Measurements from ENCODE around the gene MTHFR. TPM values are rescaled to one million over a fixed set of nuclear protein-coding genes. Genes with fewer than 3 reads are reported as not detected.

Gene MTHFR
- polyA plus RNA-seq, 2 donors = 8.2 to 9.4 TPM

GRCh38 chr1:11777658-11778322 is 28.0 kb downstream of the MTHFR start:
- H3K4me1 ChIP-seq (ENCODE audit: control insufficient read depth in 2 of 2, insufficient read depth in 2 of 2, low read length in 1 of 2) = no peaks in the 10 kb centered on the region
- H3K4me3 ChIP-seq (ENCODE audit: low read depth in 1 of 2, low read length in 2 of 2) = no peak overlapping the region
- WGBS, 2 donors = 87 to 89% methylated on average over 8 of the region's 8 CpGs
- H3K27ac ChIP-seq (ENCODE audit: low read depth in 2 of 2, low read length in 1 of 2) = no peak overlapping the region
- H3K27me3 ChIP-seq (ENCODE audit: control insufficient read depth in 1 of 2, insufficient read depth in 2 of 2, low read length in 2 of 2) = no peaks in the 10 kb centered on the region
- H3K36me3 ChIP-seq (ENCODE audit: control insufficient read depth in 2 of 2, insufficient read depth in 2 of 2, low read length in 1 of 2) = no peaks in the 10 kb centered on the region
- H3K9me3 ChIP-seq (ENCODE audit: control insufficient read depth in 2 of 2, insufficient read depth in 1 of 2, low read depth in 1 of 2, low read length in 1 of 2) = no peaks in the 10 kb centered on the region

GRCh38 chr1:11774753-11775152 is 31.0 kb downstream of the MTHFR start:
- WGBS, 2 donors = 87 to 89% methylated on average over 9 of the region's 9 CpGs
- H3K27me3 ChIP-seq (ENCODE audit: control insufficient read depth in 1 of 2, insufficient read depth in 2 of 2, low read length in 2 of 2) = no peaks in the 10 kb centered on the region
- no peak overlapping the region for H3K4me3 ChIP-seq (ENCODE audit: low read depth in 1 of 2, low read length in 2 of 2)
- no peaks in the 10 kb centered on the region for H3K9me3 ChIP-seq (ENCODE audit: control insufficient read depth in 2 of 2, insufficient read depth in 1 of 2, low read depth in 1 of 2, low read length in 1 of 2)
- H3K36me3 ChIP-seq (ENCODE audit: control insufficient read depth in 2 of 2, insufficient read depth in 2 of 2, low read length in 1 of 2) = no peaks in the 10 kb centered on the region
- H3K27ac ChIP-seq (ENCODE audit: low read depth in 2 of 2, low read length in 1 of 2) = no peak overlapping the region
- H3K4me1 ChIP-seq (ENCODE audit: control insufficient read depth in 2 of 2, insufficient read depth in 2 of 2, low read length in 1 of 2) = no peaks in the 10 kb centered on the region

DNA sequence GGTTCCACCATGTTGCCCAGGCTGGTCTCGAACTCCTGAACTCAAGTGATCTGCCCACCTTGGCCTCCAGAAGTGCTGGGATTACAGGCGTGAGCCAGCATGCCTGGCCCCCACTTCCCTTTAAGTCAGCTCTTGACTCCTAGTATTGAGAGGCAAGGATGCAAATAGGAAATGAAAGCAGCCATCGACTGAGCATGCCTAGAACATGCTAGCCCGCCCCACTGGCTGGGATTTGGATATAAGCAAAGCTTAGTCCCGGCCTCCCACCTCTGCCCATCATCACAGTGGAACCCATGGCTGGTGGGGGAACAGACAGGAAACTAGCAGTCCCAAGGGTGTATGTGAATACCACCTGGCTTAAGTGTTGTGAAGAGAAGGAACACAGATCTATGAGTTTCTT is 33.3 kb downstream of the MTHFR start:
- 59 to 61% methylated on average over 5 of the region's 5 CpGs for WGBS, 2 donors
- Histone ChIP-seq H3K4me1 (ENCODE audit: control insufficient read depth in 2 of 2, insufficient read depth in 2 of 2, low read length in 1 of 2) (no peaks in the 10 kb centered on the region), H3K9me3 (ENCODE audit: control insufficient read depth in 2 of 2, insufficient read depth in 1 of 2, low read depth in 1 of 2, low read length in 1 of 2) (no peaks in the 10 kb centered on the region), H3K27ac (ENCODE audit: low read depth in 2 of 2, low read length in 1 of 2) (no peak overlapping the region), H3K4me3 (ENCODE audit: low read depth in 1 of 2, low read length in 2 of 2) (no peak overlapping the region), H3K27me3 (ENCODE audit: control insufficient read depth in 1 of 2, insufficient read depth in 2 of 2, low read length in 2 of 2) (no peaks in the 10 kb centered on the region), H3K36me3 (ENCODE audit: control insufficient read depth in 2 of 2, insufficient read depth in 2 of 2, low read length in 1 of 2) (no peaks in the 10 kb centered on the region)

- Histone ChIP-seq H3K4me3 (ENCODE audit: low read depth in 1 of 2, low read length in 2 of 2) (no peak overlapping the region), H3K9me3 (ENCODE audit: control insufficient read depth in 2 of 2, insufficient read depth in 1 of 2, low read depth in 1 of 2, low read length in 1 of 2) (no peaks in the 10 kb centered on the region), H3K4me1 (ENCODE audit: control insufficient read depth in 2 of 2, insufficient read depth in 2 of 2, low read length in 1 of 2) (no peaks in the 10 kb centered on the region), H3K27me3 (ENCODE audit: control insufficient read depth in 1 of 2, insufficient read depth in 2 of 2, low read length in 2 of 2) (no peaks in the 10 kb centered on the region), H3K27ac (ENCODE audit: low read depth in 2 of 2, low read length in 1 of 2) (no peak overlapping the region), H3K36me3 (ENCODE audit: control insufficient read depth in 2 of 2, insufficient read depth in 2 of 2, low read length in 1 of 2) (no peaks in the 10 kb centered on the region)
- 66 to 72% methylated on average over 11 of the region's 11 CpGs for whole genome bisulfite sequencing, 2 donors
Measured at GRCh38 chr1:11771481-11772043, 34.2 kb downstream of the MTHFR start.

GRCh38 chr1:11770011-11770410 is 35.8 kb downstream of the MTHFR start:
- Histone ChIP-seq H3K27ac (ENCODE audit: low read depth in 2 of 2, low read length in 1 of 2) (no peak overlapping the region), H3K4me3 (ENCODE audit: low read depth in 1 of 2, low read length in 2 of 2) (no peak overlapping the region), H3K27me3 (ENCODE audit: control insufficient read depth in 1 of 2, insufficient read depth in 2 of 2, low read length in 2 of 2) (no peaks in the 10 kb centered on the region), H3K36me3 (ENCODE audit: control insufficient read depth in 2 of 2, insufficient read depth in 2 of 2, low read length in 1 of 2) (no peaks in the 10 kb centered on the region), H3K9me3 (ENCODE audit: control insufficient read depth in 2 of 2, insufficient read depth in 1 of 2, low read depth in 1 of 2, low read length in 1 of 2) (no peaks in the 10 kb centered on the region), H3K4me1 (ENCODE audit: control insufficient read depth in 2 of 2, insufficient read depth in 2 of 2, low read length in 1 of 2) (no peaks in the 10 kb centered on the region)

DNA sequence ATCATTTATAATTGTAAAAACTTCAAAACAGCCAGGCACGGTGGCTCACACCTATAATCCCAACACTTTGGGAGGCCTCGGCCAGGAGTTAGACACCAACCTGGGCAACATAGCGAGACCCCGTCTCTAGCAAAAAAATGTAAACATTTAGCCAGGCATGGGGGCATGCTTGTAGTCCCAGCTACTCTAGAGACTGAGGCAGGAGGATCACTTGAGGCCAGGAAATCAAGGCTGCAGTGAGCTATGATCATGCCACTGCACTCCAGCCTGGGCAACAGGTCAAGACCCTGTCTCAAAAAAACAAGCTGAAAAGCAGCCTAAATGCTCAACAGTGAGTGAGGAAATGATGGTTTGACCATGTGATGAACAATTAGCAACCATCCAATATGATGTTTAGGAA is 36.5 kb downstream of the MTHFR start:
- Histone ChIP-seq H3K4me1 (ENCODE audit: control insufficient read depth in 2 of 2, insufficient read depth in 2 of 2, low read length in 1 of 2) (no peaks in the 10 kb centered on the region), H3K4me3 (ENCODE audit: low read depth in 1 of 2, low read length in 2 of 2) (no peak overlapping the region), H3K27me3 (ENCODE audit: control insufficient read depth in 1 of 2, insufficient read depth in 2 of 2, low read length in 2 of 2) (no peaks in the 10 kb centered on the region), H3K9me3 (ENCODE audit: control insufficient read depth in 2 of 2, insufficient read depth in 1 of 2, low read depth in 1 of 2, low read length in 1 of 2) (no peaks in the 10 kb centered on the region), H3K36me3 (ENCODE audit: control insufficient read depth in 2 of 2, insufficient read depth in 2 of 2, low read length in 1 of 2) (no peaks in the 10 kb centered on the region), H3K27ac (ENCODE audit: low read depth in 2 of 2, low read length in 1 of 2) (no peak overlapping the region)
- 76 to 80% methylated on average over 4 of the region's 4 CpGs for WGBS, 2 donors

GRCh38 chr1:11768821-11769220 is 36.9 kb downstream of the MTHFR start:
- no peak overlapping the region for H3K4me3 ChIP-seq (ENCODE audit: low read depth in 1 of 2, low read length in 2 of 2)
- H3K36me3 ChIP-seq (ENCODE audit: control insufficient read depth in 2 of 2, insufficient read depth in 2 of 2, low read length in 1 of 2) = no peaks in the 10 kb centered on the region
- WGBS, 2 donors = 50 to 54% methylated on average over 4 of the region's 4 CpGs
- H3K27me3 ChIP-seq (ENCODE audit: control insufficient read depth in 1 of 2, insufficient read depth in 2 of 2, low read length in 2 of 2) = no peaks in the 10 kb centered on the region
- H3K4me1 ChIP-seq (ENCODE audit: control insufficient read depth in 2 of 2, insufficient read depth in 2 of 2, low read length in 1 of 2) = no peaks in the 10 kb centered on the region
- H3K9me3 ChIP-seq (ENCODE audit: control insufficient read depth in 2 of 2, insufficient read depth in 1 of 2, low read depth in 1 of 2, low read length in 1 of 2) = no peaks in the 10 kb centered on the region
- no peak overlapping the region for H3K27ac ChIP-seq (ENCODE audit: low read depth in 2 of 2, low read length in 1 of 2)

DNA sequence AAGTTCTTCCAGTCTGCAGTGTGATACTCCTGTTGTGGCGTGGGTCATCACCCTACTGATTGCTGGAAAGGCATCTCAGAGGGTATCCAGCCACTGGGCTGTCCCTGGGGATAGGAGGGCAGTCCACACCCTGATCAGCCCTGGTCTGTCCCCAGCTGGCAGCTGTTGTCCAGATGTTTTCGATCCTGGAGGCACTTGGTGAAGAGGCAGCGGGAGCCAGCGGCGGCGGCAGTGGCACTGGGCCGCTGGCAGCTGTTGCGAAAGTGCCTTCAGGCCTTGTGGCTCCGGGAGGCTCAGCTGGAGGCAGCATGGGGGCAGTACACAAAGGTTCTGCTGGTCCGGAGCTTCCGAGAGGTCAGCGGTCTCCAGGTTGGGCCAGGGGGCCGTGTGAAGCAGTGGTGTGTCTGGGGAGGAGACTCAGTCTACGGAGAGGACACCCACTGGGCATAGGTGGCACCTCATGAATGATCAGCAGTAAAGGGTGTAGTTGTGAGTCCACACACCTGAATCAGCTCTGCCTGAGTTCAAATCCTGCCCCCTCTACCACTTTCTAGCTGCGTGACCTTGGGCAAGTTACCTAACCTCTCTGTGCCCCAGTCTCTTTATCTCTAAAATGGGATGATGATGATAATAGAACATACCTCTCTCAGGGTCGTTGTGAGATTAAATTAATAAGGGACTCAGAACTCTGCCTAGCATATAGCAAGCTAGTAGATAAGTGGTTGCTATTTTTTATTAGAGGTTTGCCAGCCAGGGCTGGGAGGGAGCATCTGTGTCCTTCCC is 37.7 kb downstream of the MTHFR start:
- 68% methylated on average over 16 of the region's 16 CpGs for WGBS, 2 donors
- Histone ChIP-seq H3K27ac (ENCODE audit: low read depth in 2 of 2, low read length in 1 of 2) (no peak overlapping the region), H3K4me1 (ENCODE audit: control insufficient read depth in 2 of 2, insufficient read depth in 2 of 2, low read length in 1 of 2) (no peaks in the 10 kb centered on the region), H3K36me3 (ENCODE audit: control insufficient read depth in 2 of 2, insufficient read depth in 2 of 2, low read length in 1 of 2) (no peaks in the 10 kb centered on the region), H3K27me3 (ENCODE audit: control insufficient read depth in 1 of 2, insufficient read depth in 2 of 2, low read length in 2 of 2) (no peaks in the 10 kb centered on the region), H3K9me3 (ENCODE audit: control insufficient read depth in 2 of 2, insufficient read depth in 1 of 2, low read depth in 1 of 2, low read length in 1 of 2) (no peaks in the 10 kb centered on the region), H3K4me3 (ENCODE audit: low read depth in 1 of 2, low read length in 2 of 2) (no peak overlapping the region)

- Histone ChIP-seq H3K4me1 (ENCODE audit: control insufficient read depth in 2 of 2, insufficient read depth in 2 of 2, low read length in 1 of 2) (peaks cover 0 to 4% of the 10 kb centered on the region in 2 donors), H3K27me3 (ENCODE audit: control insufficient read depth in 1 of 2, insufficient read depth in 2 of 2, low read length in 2 of 2) (no peaks in the 10 kb centered on the region), H3K36me3 (ENCODE audit: control insufficient read depth in 2 of 2, insufficient read depth in 2 of 2, low read length in 1 of 2) (no peaks in the 10 kb centered on the region), H3K4me3 (ENCODE audit: low read depth in 1 of 2, low read length in 2 of 2) (no peak overlapping the region), H3K9me3 (ENCODE audit: control insufficient read depth in 2 of 2, insufficient read depth in 1 of 2, low read depth in 1 of 2, low read length in 1 of 2) (peaks cover 0 to 4% of the 10 kb centered on the region in 2 donors), H3K27ac (ENCODE audit: low read depth in 2 of 2, low read length in 1 of 2) (no peak overlapping the region)
- 76 to 81% methylated on average over 14 of the region's 14 CpGs for WGBS, 2 donors
Measured at GRCh38 chr1:11766429-11766776, 39.4 kb downstream of the MTHFR start.

Measured in esophagus (tissue), 2 donors.